B cell (primary cell): ENCODE measurements around the gene ZNF75A. TPM values are rescaled to one million over a fixed set of nuclear protein-coding genes. Genes with fewer than 3 reads are reported as not detected.

Experiments used
- ATAC-seq: fragments of 200-7000 bp; cut with Tn5 transposase; one replicate; pipeline ENCODE4 v1.10.0; 2021; ENCODE audit warnings: low read depth, mild to moderate bottlenecking, moderate number of reproducible peaks, moderate library complexity
- CTCF ChIA-PET: fragments of 350-600 bp; sonication (Branson Sonifier 250); formaldehyde crosslinking; loops from one replicate; lab custom pipeline; 2021; ENCODE audit warnings: antibody characterized with exemption, inconsistent platforms; lab: Charles Lee
- POLR2A ChIA-PET: fragments of 350-600 bp; sonication (Branson Sonifier 250); formaldehyde crosslinking; loops from one replicate; lab custom pipeline; 2021; ENCODE audit warnings: antibody characterized with exemption; lab: Charles Lee
- DNase-seq: peaks from one replicate; pipeline ENCODE4 v3.0.0; 2013
- H2AFZ ChIP-seq: 2 replicates; pipeline ENCODE4 v1.6.1; 2012; ENCODE audit warnings: mild to moderate bottlenecking, low read depth, low read length; ENCODE audit not compliant: insufficient read depth, poor library complexity, severe bottlenecking
- H3K27ac ChIP-seq, 2 donors: 1 replicate in 1 of 2; 2 replicates in 1 of 2; pipeline ENCODE4 v1.5.1; 2012 to 2013; ENCODE audit warnings: low read length in 2 of 2, mild to moderate bottlenecking in 2 of 2, moderate library complexity in 1 of 2
- H3K27me3 ChIP-seq, 4 experiments: fragments of 200-600 bp in 1 of 4; sonication (generic) in 1 of 4; replicated peaks in 1 of 4; 1 replicate in 2 of 4; 2 replicates in 2 of 4; pipeline versions ENCODE4 v1.6.1 to v1.7.0; 2013 to 2016; ENCODE audit warnings: low read length in 3 of 4, mild to moderate bottlenecking in 2 of 4, mixed read lengths in 1 of 4, moderate library complexity in 1 of 4; ENCODE audit not compliant: insufficient read depth in 4 of 4, control insufficient read depth in 3 of 4; ENCODE audit errors: control extremely low read depth in 1 of 4
- H3K36me3 ChIP-seq, 2 experiments: replicated peaks in 1 of 2; 1 replicate in 1 of 2; 2 replicates in 1 of 2; pipeline versions ENCODE4 v1.6.1 to v1.7.1; 2013; ENCODE audit warnings: low read length in 1 of 2; ENCODE audit not compliant: insufficient read depth in 2 of 2, control insufficient read depth in 1 of 2; ENCODE audit errors: control extremely low read depth in 1 of 2, extremely low read depth in 1 of 2
- H3K4me1 ChIP-seq, 2 donors: fragments of 200-600 bp in 1 of 2; sonication (generic) in 1 of 2; 1 replicate in 1 of 2; 2 replicates in 1 of 2; pipeline versions ENCODE4 v1.5.1 to v1.6.1; 2013 to 2017; ENCODE audit warnings: low read length in 2 of 2; ENCODE audit not compliant: control insufficient read depth in 2 of 2, insufficient read depth in 2 of 2
- H3K4me2 ChIP-seq: replicated peaks from 2 replicates; pipeline ENCODE3; 2012; ENCODE audit warnings: mild to moderate bottlenecking, low read depth, low read length; ENCODE audit not compliant: poor library complexity, severe bottlenecking
- H3K4me3 ChIP-seq, 5 experiments: fragments of 200-600 bp in 1 of 5; sonication (generic) in 1 of 5; 1 replicate in 3 of 5; 2 replicates in 2 of 5; pipeline versions ENCODE4 v1.5.1 to v1.7.0; 2011 to 2016; ENCODE audit warnings: low read length in 4 of 5, mild to moderate bottlenecking in 4 of 5, low read depth in 2 of 5, control low read depth in 1 of 5, moderate library complexity in 1 of 5; ENCODE audit not compliant: insufficient read depth in 1 of 5; ENCODE audit errors: control extremely low read depth in 1 of 5, extremely low read depth in 1 of 5
- H3K79me2 ChIP-seq: fragments of 200-600 bp; sonication (generic); one replicate; pipeline ENCODE4 v1.6.0; 2016; ENCODE audit warnings: low read length; ENCODE audit not compliant: control insufficient read depth, insufficient read depth
- H3K9ac ChIP-seq: fragments of 200-600 bp; sonication (generic); 2 replicates; pipeline ENCODE4 v1.6.1; 2017; ENCODE audit warnings: mild to moderate bottlenecking, low read length, moderate library complexity
- H3K9me3 ChIP-seq, 3 donors: one replicate each; pipeline versions ENCODE4 v1.6.1 to v1.7.1; 2013; ENCODE audit warnings: low read length in 2 of 3; ENCODE audit not compliant: control insufficient read depth in 2 of 3, insufficient read depth in 1 of 3; ENCODE audit errors: control extremely low read depth in 1 of 3
- H4K20me1 ChIP-seq: 2 replicates; pipeline ENCODE4 v1.6.0; 2012; ENCODE audit warnings: mild to moderate bottlenecking, low read length; ENCODE audit not compliant: insufficient read depth, control insufficient read depth, poor library complexity, severe bottlenecking
- H3K27ac Mint-ChIP-seq: one replicate; pipeline ENCODE4 v1.8.0; 2021; ENCODE audit warnings: mixed read lengths
- H3K27me3 Mint-ChIP-seq: one replicate; pipeline ENCODE4 v1.8.0; 2021; ENCODE audit warnings: mixed read lengths
- H3K4me1 Mint-ChIP-seq: one replicate; pipeline ENCODE4 v1.8.0; 2021; ENCODE audit warnings: mixed read lengths
- H3K4me3 Mint-ChIP-seq: one replicate; pipeline ENCODE4 v1.8.0; 2021; ENCODE audit warnings: mixed read lengths
- H3K9me3 Mint-ChIP-seq: one replicate; pipeline ENCODE4 v1.8.0; 2022; ENCODE audit warnings: mixed read lengths; ENCODE audit not compliant: insufficient read depth
- EZH2 ChIP-seq: IDR thresholded peaks from 2 replicates; pipeline ENCODE4 v1.6.1; 2012; ENCODE audit warnings: borderline replicate concordance, low read depth, mild to moderate bottlenecking, moderate library complexity, low read length; ENCODE audit not compliant: insufficient read depth, poor library complexity, severe bottlenecking
- WGBS: methylation state at CpG from one replicate; pipeline ENCODE4 v1.1.5; 2013; ENCODE audit warnings: missing lambda C conversion rate; ENCODE audit not compliant: insufficient coverage; 5-methylcytosine and 5-hydroxymethylcytosine counted together
- intact Hi-C: fragments of 100-400 bp; cut with micrococcal nuclease; formaldehyde crosslinking; loops from one replicate; pipeline ENCODE4 v1.10.0; 2022
- polyA plus RNA-seq: library from polyadenylated mRNA; depleted of rRNA; stranded (reverse); fragments of >200 nt; gene quantifications from 2 replicates; pipeline ENCODE4 v1.2.3, GENCODE V29; 2012
- total RNA-seq, 2 donors: library from RNA; stranded (reverse); fragments of 120-200 nt in 1 of 2; gene quantifications; 1 replicate in 1 of 2; 2 replicates in 1 of 2; pipeline versions ENCODE4 v1.2.3 to v1.2.4, GENCODE V29; 2013 to 2022
- TF ChIP-seq, protein P1 (sequence below): fragments of 200-600 bp; IDR thresholded peaks from one replicate; pipeline ENCODE4 v1.8.0; 2022; ENCODE audit warnings: antibody characterized with exemption, mild to moderate bottlenecking

The ZNF75A gene
- total and polyA plus RNA-seq, 2 donors (not counting 1 experiment from before 2014, with no cell fraction given), result 31.4 to 111 TPM

DNA sequence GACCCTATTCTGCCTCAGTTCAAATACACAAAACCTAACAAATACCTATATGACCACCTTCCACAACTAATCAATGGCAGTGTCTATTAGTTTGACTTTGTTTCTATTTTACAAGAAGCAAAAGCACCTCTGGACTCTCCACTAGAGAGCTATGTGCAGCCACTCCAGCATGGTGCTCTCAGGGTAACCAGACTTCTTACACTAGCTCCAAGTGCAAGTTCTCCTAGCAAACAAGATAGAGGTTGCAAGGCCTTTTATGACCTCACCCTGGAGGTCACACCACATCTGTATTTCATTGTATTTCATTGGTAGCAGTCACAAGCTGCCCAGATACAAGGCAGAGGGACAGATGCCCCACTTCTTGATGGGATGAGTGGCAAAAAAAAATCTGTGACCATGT lies 30.4 kb upstream of the ZNF75A start:
- ATAC-seq (no peak), DNase-seq (no peak)
- no peaks in the 10 kb centered on the region for H3K9me3 Mint-ChIP-seq
- Histone ChIP-seq H3K4me1 (no peaks in the 10 kb centered on the region), H3K27me3 (no peaks in the 10 kb centered on the region), H4K20me1 (no peaks in the 10 kb centered on the region), H3K36me3 (no peaks in the 10 kb centered on the region), H2AFZ (no peak overlapping the region), H3K27ac (no peak overlapping the region), H3K4me3 (no peak overlapping the region), H3K79me2 (peaks cover 3% of the 10 kb centered on the region), H3K9me3 (peaks cover 0 to 6% (median 0%) of the 10 kb centered on the region in 3 donors), H3K4me2 (no peak overlapping the region), H3K9ac (no peak overlapping the region)
- ChIA-PET POLR2A (no interaction called here), CTCF (no interaction called here)
- no peak overlapping the region for H3K27ac Mint-ChIP-seq
- no peak for TF ChIP-seq EZH2
- TF ChIP-seq, protein P1, sequence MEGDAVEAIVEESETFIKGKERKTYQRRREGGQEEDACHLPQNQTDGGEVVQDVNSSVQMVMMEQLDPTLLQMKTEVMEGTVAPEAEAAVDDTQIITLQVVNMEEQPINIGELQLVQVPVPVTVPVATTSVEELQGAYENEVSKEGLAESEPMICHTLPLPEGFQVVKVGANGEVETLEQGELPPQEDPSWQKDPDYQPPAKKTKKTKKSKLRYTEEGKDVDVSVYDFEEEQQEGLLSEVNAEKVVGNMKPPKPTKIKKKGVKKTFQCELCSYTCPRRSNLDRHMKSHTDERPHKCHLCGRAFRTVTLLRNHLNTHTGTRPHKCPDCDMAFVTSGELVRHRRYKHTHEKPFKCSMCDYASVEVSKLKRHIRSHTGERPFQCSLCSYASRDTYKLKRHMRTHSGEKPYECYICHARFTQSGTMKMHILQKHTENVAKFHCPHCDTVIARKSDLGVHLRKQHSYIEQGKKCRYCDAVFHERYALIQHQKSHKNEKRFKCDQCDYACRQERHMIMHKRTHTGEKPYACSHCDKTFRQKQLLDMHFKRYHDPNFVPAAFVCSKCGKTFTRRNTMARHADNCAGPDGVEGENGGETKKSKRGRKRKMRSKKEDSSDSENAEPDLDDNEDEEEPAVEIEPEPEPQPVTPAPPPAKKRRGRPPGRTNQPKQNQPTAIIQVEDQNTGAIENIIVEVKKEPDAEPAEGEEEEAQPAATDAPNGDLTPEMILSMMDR, result no peak
- intact Hi-C loops, result no loop called here
- H3K27me3 Mint-ChIP-seq, result no peaks in the 10 kb centered on the region
- no peaks in the 10 kb centered on the region for H3K4me1 Mint-ChIP-seq
- no peak overlapping the region for H3K4me3 Mint-ChIP-seq

DNA sequence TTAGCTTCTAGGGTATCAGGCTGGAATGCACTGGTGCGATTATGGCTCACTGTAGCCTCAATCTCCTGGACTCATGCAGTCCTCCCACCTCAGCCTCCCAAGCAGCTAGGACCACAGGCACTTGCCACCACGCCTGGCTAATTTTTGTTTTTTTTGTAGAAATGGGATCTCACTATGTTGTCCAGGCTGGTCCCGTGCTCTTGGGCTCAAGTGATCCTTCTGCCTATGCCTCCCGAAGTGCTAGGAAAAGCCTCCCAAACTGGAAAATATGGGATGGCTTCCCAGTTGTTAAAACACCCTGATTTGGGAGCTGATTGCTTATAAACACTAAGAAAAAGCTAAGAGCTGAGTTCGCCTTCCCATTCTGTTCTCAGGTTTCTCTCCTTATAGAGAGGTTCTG lies 28.6 kb upstream of the ZNF75A start:
- H3K27me3 ChIP-seq, result no peaks in the 10 kb centered on the region
- no peak overlapping the region for H3K4me3 ChIP-seq
- H4K20me1 ChIP-seq, result no peaks in the 10 kb centered on the region
- no peak overlapping the region for H3K27ac ChIP-seq
- no peak overlapping the region for H2AFZ ChIP-seq
- no peaks in the 10 kb centered on the region for H3K27me3 Mint-ChIP-seq
- no peaks in the 10 kb centered on the region for H3K4me1 Mint-ChIP-seq
- H3K4me1 ChIP-seq, result no peaks in the 10 kb centered on the region
- DNase-seq (no peak), ATAC-seq (no peak)
- ChIA-PET CTCF (interaction anchor here (0.7 kb wide), 1 partner anchor 10 kb away, joined by 3 read pairs; no protein-coding TSS in a partner anchor), POLR2A (interaction anchor here (0.8 to 1.2 kb wide), 2 partner anchors 28 to 219 kb away, joined by 3 read pairs; partner anchors contain the start of genes TIGD7 and ZNF75A)
- H3K9me3 ChIP-seq, result peaks cover 0 to 4% (median 0%) of the 10 kb centered on the region in 3 donors
- H3K27ac Mint-ChIP-seq, result no peak overlapping the region
- peaks cover 3% of the 10 kb centered on the region for H3K79me2 ChIP-seq
- H3K4me3 Mint-ChIP-seq, result no peak overlapping the region
- H3K9me3 Mint-ChIP-seq, result no peaks in the 10 kb centered on the region
- H3K4me2 ChIP-seq, result no peak overlapping the region
- intact Hi-C loops, result no loop called here
- TF ChIP-seq EZH2, result no peak
- TF ChIP-seq, protein P1, result no peak
- 78% methylated on average over 3 of the region's 5 CpGs for WGBS
- H3K36me3 ChIP-seq, result no peaks in the 10 kb centered on the region
- H3K9ac ChIP-seq, result no peak overlapping the region
